HG03103 (cell line): ENCODE results near the gene CYFIP2.
"Not testable (repeated sequence)": the region's sequence is repeated elsewhere in the genome, so short reads cannot be mapped to it uniquely, and the experiment has no call there.

Experiments
- ATAC-seq: cut with Tn5 transposase; IDR thresholded peaks from one replicate; pipeline ENCODE4 v1.9.1; 2021; ENCODE audit warnings: low read depth; ENCODE audit not compliant: unreplicated experiment

CYFIP2 gene

GRCh38 chr5:157265714-157266285, at the start of gene CYFIP2:
Gene CYFIP2 (plus strand): TSS chr5:157266123. CDS start chr5:157285362, 19,239 bp downstream.
- peak; percentile 81 for ATAC-seq

GRCh38 chr5:157216391-157217142, 49.4 kb upstream of the CYFIP2 start:
- ATAC-seq: no peak

DNA sequence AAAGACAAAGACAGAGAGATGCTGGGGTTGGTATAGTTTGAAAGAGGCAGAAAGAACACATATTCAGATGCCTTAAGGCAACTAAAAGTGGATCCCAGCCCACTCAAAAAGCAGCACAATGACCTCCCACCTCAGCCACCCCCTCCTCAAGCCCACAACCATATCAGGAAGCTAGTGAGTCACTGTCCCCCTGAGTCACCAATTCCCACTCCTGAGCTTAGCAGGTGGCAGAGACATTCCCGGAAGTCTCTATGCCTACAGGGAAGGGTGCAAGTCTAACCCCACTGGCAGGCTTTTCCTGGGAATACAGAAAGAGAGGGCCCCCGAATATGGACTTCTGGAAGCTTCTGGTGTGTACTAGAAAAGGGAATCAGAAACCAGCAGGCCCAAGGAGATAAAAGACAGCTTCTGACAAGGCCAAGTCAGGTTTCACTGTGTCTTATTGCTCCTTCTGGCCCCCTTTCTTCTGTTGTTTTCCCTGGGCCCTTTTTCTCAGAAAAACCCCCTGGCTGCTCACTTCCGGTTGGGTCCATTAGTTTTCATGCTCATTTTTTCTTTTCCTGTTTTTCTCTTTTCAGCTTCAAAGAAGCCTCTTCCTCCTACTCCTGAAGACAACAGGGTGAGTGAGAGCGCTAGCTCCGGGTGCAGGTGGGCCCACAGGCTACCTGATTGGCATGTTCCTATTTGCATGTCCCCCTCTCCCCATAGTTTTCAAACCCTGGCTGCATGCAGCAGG, 48.5 kb upstream of the CYFIP2 start:
- ATAC-seq: no peak

- ATAC-seq: peak; percentile 47
Measured at GRCh38 chr5:157219491-157220271, 46.2 kb upstream of the CYFIP2 start.

- ATAC-seq: no peak
Measured at GRCh38 chr5:157221959-157222358, 44.0 kb upstream of the CYFIP2 start.

GRCh38 chr5:157222506-157223230, 43.3 kb upstream of the CYFIP2 start:
- ATAC-seq: no peak

GRCh38 chr5:157225469-157226422, 40.2 kb upstream of the CYFIP2 start:
- ATAC-seq: no peak

DNA sequence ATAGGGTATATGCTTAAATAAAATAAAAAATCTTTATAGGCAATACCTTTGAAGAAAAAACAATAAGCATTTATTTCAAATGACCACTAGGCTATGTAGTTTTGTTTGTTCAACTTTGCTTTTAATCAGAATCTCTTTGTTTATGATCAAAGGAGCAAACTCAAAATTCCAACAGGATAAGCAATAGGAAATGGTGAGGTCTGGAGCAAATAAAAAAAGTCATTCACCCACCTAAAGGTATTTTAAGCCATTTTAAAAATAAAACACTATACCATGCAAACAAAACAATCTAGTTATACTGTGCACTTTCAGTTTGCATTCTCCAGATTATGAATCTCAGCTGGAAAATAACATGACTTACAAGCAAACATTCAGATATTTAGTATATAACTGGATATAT, 35.3 kb upstream of the CYFIP2 start:
- no peak for ATAC-seq

GRCh38 chr5:157232706-157233105, 33.2 kb upstream of the CYFIP2 start:
- ATAC-seq: no peak

- no peak for ATAC-seq
Measured at GRCh38 chr5:157233515-157233914, 32.4 kb upstream of the CYFIP2 start.

DNA sequence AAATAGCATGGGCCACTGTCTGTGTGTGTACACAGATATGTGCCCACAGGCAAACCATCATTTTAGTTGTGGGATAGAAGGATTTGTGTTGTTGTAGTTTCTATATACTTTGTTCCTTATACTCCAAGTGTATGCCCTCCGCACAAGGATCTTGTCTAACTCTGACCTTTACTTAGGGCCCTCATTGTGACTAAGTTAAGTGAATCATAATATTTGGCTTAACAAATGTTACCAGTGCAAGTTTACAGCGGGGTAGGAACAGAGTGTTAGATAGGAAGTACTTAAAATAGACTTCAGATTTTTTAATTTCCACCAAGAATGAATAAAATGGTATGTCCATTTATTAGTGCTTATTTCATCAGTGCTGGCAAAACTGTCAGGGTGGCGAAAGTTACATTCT, 29.5 kb upstream of the CYFIP2 start:
- no peak for ATAC-seq

DNA sequence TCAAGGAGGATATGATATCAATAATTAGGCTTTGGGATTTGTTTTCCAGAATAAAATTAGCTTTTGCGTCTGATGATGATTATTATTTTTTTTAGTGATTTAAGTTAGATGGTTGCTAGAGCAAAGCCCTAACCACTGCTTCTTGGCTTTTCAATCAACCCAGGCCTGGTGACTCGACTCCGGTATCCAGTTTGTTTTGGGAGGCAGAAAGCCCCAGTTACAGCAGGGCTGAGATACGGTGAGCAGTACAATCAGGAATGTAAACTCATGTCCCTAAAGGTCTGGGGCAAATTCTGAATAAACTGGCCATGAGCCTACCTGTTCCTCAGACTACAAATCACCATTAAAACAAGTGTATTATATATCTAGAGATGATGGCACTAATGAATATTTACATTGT, 24.4 kb upstream of the CYFIP2 start:
- ATAC-seq: no peak

GRCh38 chr5:157244704-157245103, 21.2 kb upstream of the CYFIP2 start:
- not testable (repeated sequence) for ATAC-seq

GRCh38 chr5:157245476-157245875, 20.4 kb upstream of the CYFIP2 start:
- ATAC-seq: no peak

- no peak for ATAC-seq
Measured at GRCh38 chr5:157245886-157246285, 20.0 kb upstream of the CYFIP2 start.

DNA sequence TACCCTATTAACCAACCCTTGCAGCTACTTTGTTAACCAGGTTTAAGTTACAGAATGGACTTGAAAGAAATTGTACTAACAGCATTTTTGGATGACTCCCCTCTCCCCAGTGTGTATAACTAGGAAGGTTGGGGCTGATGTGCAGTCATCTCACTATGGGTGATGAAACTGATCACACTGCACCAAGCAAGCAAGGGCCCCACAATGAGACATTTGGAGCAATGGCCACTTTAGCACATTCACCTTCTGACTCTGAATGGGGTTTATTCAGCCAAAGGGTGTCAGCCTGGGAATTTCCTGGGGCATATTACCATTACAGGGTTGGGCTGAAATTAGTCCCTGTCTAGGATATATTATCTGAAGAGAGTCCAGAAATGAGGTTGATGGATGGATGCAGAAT, 18.7 kb upstream of the CYFIP2 start:
- ATAC-seq: no peak

GRCh38 chr5:157248821-157249470, 17.0 kb upstream of the CYFIP2 start:
- ATAC-seq: no peak

DNA sequence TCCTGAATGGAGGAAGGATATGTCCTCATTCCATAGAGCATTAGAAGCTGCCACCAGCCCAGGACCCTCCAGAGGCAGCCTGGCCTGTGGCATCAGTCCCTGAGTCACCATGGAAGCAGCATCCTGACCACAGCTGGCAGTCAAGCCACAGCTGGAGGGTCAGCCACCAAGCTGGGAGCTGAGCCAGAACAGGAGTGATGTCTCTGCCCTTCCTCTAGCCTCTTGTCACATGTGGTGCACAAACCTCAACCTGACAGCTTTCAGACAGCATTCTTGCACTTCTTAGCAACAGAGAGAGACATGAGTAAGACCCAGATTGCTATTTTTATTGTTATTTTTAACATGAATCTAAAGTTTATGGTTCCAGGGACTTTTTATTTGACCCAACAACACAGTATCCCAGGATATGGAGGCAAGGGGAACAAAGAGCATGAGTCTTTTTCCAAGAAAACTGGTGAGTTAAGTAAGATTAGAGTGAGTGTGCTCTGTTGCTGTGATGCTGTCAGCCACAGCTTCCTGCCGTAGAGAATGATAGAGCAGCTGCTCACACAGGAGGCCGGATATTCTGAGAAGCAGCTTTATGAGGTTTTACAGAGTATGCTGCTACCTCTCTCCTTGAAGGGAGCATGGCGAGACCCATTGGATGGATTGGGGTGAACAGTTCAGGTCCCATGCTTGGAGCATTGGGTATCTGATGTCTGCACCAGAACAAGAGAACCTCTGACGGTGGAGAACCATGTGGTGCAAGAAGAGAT, 13.0 kb upstream of the CYFIP2 start:
- ATAC-seq: peak; percentile 93
